BLaER1 treated with 17β-estradiol and CSF1 and Interleukin-3, amounts not matched to agents 10 nM and 100 nM (cell line): Measurements from ENCODE around the gene AMFR.

ENCODE experiments used
- H3K27ac ChIP-seq, 11 experiments: shearing (Covaris generic); formaldehyde crosslinking; 2 replicates each; pipeline ENCODE4 v1.8.1; 2022
- H3K27me3 ChIP-seq, 11 experiments: shearing (Covaris generic); formaldehyde crosslinking; 2 replicates each; pipeline ENCODE4 v1.8.1; 2022
- H3K36me3 ChIP-seq, 11 experiments: shearing (Covaris generic); formaldehyde crosslinking; 2 replicates each; pipeline ENCODE4 v1.8.1; 2022
- H3K4me1 ChIP-seq, 10 experiments: shearing (Covaris generic); formaldehyde crosslinking; 2 replicates each; pipeline ENCODE4 v1.8.1; 2022
- H3K4me2 ChIP-seq, 11 experiments: shearing (Covaris generic); formaldehyde crosslinking; 2 replicates each; pipeline ENCODE4 v1.8.1; 2022
- H3K4me3 ChIP-seq, 10 experiments: shearing (Covaris generic); formaldehyde crosslinking; 2 replicates each; pipeline ENCODE4 v1.8.1; 2022
- H3K9ac ChIP-seq, 11 experiments: shearing (Covaris generic); formaldehyde crosslinking; 2 replicates each; pipeline ENCODE4 v1.8.1; 2022
- H3K9me3 ChIP-seq, 11 experiments: shearing (Covaris generic); formaldehyde crosslinking; replicated peaks in 1 of 11; 2 replicates each; pipeline ENCODE4 v1.8.1; 2022
- H4K20me1 ChIP-seq, 11 experiments: shearing (Covaris generic); formaldehyde crosslinking; 2 replicates each; pipeline ENCODE4 v1.8.1; 2022
- Cebpa-rat ChIP-seq, 11 experiments: shearing (Covaris generic); IDR thresholded peaks; 2 replicates each; pipeline ENCODE4 v1.8.1; 2022

Gene AMFR

DNA sequence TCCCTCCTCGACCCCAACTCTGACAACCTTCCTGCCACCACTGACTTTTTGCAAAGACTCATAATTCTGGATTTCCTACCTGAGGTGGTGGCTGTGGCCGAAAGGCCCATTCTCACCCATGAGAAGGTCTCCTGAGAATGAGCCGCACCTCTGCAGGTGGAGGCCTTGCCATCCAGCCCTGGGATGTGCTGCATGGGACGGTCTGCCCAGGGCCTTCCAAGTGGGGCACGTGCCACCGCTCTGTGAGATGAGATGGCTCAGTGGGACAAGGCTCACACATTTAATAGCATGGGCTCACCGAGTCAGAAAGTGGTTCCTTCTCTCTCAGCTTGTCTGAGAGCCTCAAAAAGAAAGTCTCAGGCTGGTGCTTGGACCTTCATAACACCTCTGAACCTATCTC is 112.8 kb downstream of the AMFR start:
- Histone ChIP-seq H3K9me3 (no peaks in the 10 kb centered on the region), H3K9ac (no peak overlapping the region), H3K4me2 (no peak overlapping the region), H3K4me3 (no peak overlapping the region), H4K20me1 (peaks cover 0 to 3% (median 0%) of the 10 kb centered on the region in 11 experiments; a peak in 1 of 22 replicates), H3K27me3 (no peaks in the 10 kb centered on the region), H3K36me3 (no peaks in the 10 kb centered on the region), H3K4me1 (peaks cover 0 to 11% (median 6%) of the 10 kb centered on the region in 10 experiments; a peak in 8 of 20 replicates), H3K27ac (no peak overlapping the region)
- no peak for TF ChIP-seq Cebpa-rat (IDR thresholded peaks at IDR 0.05)

GRCh38 chr16:56312028-56312300 is 113.4 kb downstream of the AMFR start:
- Histone ChIP-seq H3K4me1 (peaks cover 0 to 11% (median 6%) of the 10 kb centered on the region in 10 experiments; a peak in 8 of 20 replicates), H3K9me3 (no peaks in the 10 kb centered on the region), H3K36me3 (no peaks in the 10 kb centered on the region), H3K27ac (no peak overlapping the region), H3K4me2 (peak overlapping the region in 7 of 11 experiments; percentile 12 to 52 (median 32); a peak in 11 of 22 replicates), H4K20me1 (peaks cover 0 to 3% (median 0%) of the 10 kb centered on the region in 11 experiments; a peak in 1 of 22 replicates), H3K9ac (no peak overlapping the region), H3K27me3 (no peaks in the 10 kb centered on the region), H3K4me3 (no peak overlapping the region)
- TF ChIP-seq Cebpa-rat (IDR thresholded peaks at IDR 0.05), result no peak
